ENCODE results near the gene FAM151A. TPM values are rescaled to one million over a fixed set of nuclear protein-coding genes. Genes with fewer than 3 reads are reported as not detected.

Gene FAM151A
- total RNA-seq, 1 donor from 2014 or later: 0.80 TPM

DNA sequence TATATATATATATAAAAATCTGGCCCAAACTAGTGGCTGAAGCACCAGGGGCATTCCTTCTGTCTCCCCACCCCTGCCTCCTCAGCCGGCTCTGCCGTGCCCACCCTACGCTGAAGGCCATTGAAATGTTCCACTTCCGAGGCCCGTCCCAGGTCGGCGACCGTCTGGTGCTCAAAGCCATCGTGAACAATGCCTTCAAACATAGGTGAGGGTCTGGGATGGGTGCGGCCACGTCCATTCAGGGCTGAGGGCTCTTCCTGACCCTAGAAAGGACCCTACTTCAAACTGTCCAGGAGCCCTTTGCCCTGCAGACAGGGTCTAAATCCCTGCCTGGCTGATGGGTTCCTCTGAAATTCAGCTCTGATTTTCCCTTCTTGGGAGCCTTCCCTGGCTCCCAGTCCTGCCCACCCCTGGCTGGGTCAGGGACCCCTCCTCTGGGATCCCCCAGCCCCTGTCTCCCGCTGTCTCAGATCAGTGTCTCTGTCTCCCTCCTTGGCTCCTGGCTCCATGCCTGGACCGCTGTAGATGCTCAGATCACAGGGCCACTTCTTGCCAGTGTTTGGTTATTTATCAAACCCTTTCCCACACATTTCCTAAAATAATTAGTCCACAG is 24.0 kb downstream of the FAM151A start:
- Histone ChIP-seq H3K36me3 (peaks cover 72% of the 10 kb centered on the region), H3K27ac (replicated peaks) (no peak overlapping the region), H3K4me1 (peaks cover 16% of the 10 kb centered on the region), H3K27me3 (ENCODE audit: low read depth) (no peaks in the 10 kb centered on the region), H3K4me3 (no peak overlapping the region), H3K9me3 (replicated peaks) (no peaks in the 10 kb centered on the region)
- intact Hi-C loops (cut with micrococcal nuclease): no loop called here
- DNase-seq: no peak
- TF ChIP-seq CTCF (IDR thresholded peaks at IDR 0.05; ENCODE audit: borderline replicate concordance): no peak

DNA sequence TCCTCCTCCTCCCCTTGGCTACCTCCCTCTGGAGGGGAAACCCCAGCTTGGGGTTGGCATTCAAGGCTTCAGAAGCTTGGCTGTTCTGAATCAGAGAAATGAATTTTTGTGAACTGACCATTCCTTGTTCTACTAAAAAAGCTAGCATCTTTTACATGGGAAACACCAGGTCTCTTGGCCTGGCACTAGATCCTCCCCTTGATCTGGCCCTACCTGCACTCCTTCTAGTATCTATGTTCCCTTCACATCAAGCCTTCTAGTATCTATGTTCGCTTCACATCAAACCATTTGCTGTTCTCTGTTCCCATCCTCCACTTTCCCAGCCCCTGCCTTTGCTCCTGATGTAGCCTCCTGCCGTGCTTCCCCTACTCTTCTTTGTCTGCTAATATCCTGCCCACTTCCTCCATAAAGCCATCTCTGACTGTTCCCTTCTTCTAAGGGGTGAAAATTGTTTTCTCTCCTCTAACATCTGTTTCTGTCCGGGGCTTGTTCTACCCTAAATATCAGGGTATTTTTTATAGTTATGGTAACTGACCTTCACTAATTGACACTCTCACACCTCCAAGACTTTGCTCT is 25.8 kb downstream of the FAM151A start:
- Histone ChIP-seq H3K4me3 (no peak overlapping the region), H3K27ac (replicated peaks) (peak overlapping the region; percentile 6), H3K4me1 (peaks cover 32% of the 10 kb centered on the region), H3K36me3 (peaks cover 71% of the 10 kb centered on the region), H3K27me3 (ENCODE audit: low read depth) (no peaks in the 10 kb centered on the region), H3K9me3 (replicated peaks) (no peaks in the 10 kb centered on the region)
- no peak for DNase-seq
- no peak for TF ChIP-seq CTCF (IDR thresholded peaks at IDR 0.05; ENCODE audit: borderline replicate concordance)
- intact Hi-C loops (cut with micrococcal nuclease): no loop called here

- peaks cover 63% of the 10 kb centered on the region for H3K36me3 ChIP-seq
- H3K4me1 ChIP-seq: peaks cover 39% of the 10 kb centered on the region
- H3K9me3 ChIP-seq (replicated peaks): no peaks in the 10 kb centered on the region
- no peaks in the 10 kb centered on the region for H3K27me3 ChIP-seq (ENCODE audit: low read depth)
- no peak overlapping the region for H3K4me3 ChIP-seq
- intact Hi-C loops (cut with micrococcal nuclease): no loop called here
- no peak for TF ChIP-seq CTCF (IDR thresholded peaks at IDR 0.05; ENCODE audit: borderline replicate concordance)
- DNase-seq: no peak
- peak overlapping the region; percentile 21 for H3K27ac ChIP-seq (replicated peaks)
Measured at GRCh38 chr1:54596756-54597155, 26.6 kb downstream of the FAM151A start.

DNA sequence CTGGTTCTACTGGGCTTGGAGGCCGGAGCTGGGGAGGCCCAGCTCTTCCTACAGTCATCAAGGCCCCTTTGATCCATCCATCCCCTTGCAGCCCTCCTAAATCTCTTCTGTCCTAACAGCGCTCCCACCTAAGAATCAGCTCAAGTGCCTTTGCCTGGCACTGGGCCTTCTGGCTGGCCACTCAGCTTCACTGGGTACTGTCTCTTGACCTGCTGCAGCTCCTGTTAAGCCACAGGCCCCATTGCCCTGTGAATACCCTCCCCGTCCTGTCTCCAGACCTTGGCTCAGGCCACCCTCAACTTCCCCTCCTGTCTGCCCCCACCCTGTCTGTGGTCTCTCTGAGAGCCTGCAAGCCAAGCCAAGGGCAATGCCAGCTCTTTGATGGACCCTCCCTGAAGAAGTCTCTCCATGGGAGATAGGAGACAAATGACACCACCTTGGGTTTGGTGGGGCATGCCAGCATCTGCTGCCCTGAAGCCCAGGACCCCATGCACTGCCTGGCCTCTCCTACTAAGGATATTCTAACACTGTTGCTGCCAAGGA is 27.3 kb downstream of the FAM151A start:
- no peaks in the 10 kb centered on the region for H3K27me3 ChIP-seq (ENCODE audit: low read depth)
- no peak overlapping the region for H3K4me3 ChIP-seq
- DNase-seq: no peak
- peak overlapping the region; percentile 21 for H3K27ac ChIP-seq (replicated peaks)
- H3K9me3 ChIP-seq (replicated peaks): no peaks in the 10 kb centered on the region
- H3K36me3 ChIP-seq: peaks cover 66% of the 10 kb centered on the region
- H3K4me1 ChIP-seq: peaks cover 47% of the 10 kb centered on the region
- TF ChIP-seq CTCF (IDR thresholded peaks at IDR 0.05; ENCODE audit: borderline replicate concordance): no peak
- intact Hi-C loops (cut with micrococcal nuclease): no loop called here

DNA sequence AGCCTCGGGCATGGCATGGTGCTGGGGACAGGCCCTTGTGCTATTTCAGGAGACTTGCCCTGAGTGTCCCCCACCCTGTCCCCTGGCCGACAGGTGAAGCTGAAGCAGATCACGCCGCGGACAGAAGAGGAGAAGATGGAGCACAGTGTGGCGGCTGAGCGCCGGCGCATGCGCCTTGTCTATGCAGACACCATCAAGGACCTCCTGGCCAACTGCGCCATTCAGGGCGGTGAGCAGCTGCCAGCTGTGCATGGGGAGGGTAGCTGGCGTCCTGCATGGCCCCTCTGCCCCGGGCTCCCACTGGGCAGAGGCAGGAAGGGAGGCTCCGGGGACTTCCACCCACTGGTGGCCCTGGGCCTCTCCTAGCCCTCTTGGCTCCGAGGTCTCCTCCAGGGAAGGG is 28.9 kb downstream of the FAM151A start:
- no peak for TF ChIP-seq CTCF (IDR thresholded peaks at IDR 0.05; ENCODE audit: borderline replicate concordance)
- Histone ChIP-seq H3K9me3 (replicated peaks) (no peaks in the 10 kb centered on the region), H3K27me3 (ENCODE audit: low read depth) (no peaks in the 10 kb centered on the region), H3K4me3 (no peak overlapping the region), H3K36me3 (peaks cover 54% of the 10 kb centered on the region), H3K4me1 (peaks cover 61% of the 10 kb centered on the region), H3K27ac (replicated peaks) (no peak overlapping the region)
- no peak for DNase-seq
- intact Hi-C loops (cut with micrococcal nuclease): no loop called here
